ENCODE measurements around the gene TEN1. TPM values are rescaled to one million over a fixed set of nuclear protein-coding genes. Genes with fewer than 3 reads are reported as not detected.

Gene TEN1
- total and polyA plus RNA-seq, 4 donors: 8.9 to 19.7 (median 16.9) TPM

DNA sequence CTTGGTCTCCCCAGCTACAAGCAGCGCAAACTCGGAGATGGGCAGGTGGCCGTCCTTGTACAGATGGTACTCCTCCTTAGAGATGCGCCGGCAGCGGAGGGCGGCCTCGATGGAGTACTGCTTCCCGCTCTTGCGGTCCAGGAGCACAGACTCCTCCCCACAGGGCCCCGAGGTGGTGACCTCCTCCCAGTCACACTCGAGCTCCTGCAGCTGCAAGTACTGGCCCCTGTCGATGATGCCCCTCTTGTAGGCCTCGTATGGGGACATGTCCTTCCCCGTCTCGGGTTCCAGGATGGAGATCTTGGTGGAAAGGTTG, 28.8 kb downstream of the TEN1 start:
- H3K9me3 ChIP-seq (ENCODE audit: control insufficient read depth, low read length): no peaks in the 10 kb centered on the region
- ATAC-seq (ENCODE audit: low FRiP score): no peak
- intact Hi-C loops (cut with DNase I): no loop called here

DNA sequence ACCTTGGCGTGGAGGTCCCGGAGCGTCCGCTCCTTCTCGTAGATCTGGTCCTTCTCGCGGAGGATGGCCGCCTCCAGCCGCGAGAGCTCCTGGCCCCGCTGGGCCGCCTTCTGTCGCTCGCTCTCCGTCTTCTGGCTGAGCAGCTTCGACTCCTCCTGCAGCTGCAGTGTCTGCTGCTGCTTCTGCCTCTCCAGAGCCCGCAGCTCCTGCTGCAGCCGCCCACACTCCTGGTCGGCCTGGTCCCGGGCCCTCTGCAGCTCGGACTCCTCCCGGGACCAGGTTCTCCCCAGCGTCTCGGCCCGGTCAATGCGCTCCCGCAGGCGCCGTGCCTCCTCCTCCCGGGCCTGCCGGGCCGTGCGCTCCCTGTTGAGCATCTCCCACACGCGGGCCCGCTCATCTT, 29.2 kb downstream of the TEN1 start:
- no peak overlapping the region for H3K4me3 ChIP-seq (ENCODE audit: low read length in 2 of 2)
- intact Hi-C loops (cut with DNase I): no loop called here
- ATAC-seq (ENCODE audit: low FRiP score) (no peak), DNase-seq (no peak)
- WGBS, 2 donors: 93% methylated on average over 36 of the region's 36 CpGs
- H3K9me3 ChIP-seq (ENCODE audit: control insufficient read depth, low read length): no peaks in the 10 kb centered on the region
- H3K4me1 ChIP-seq (ENCODE audit: control insufficient read depth in 1 of 2, insufficient read depth in 2 of 2, low read length in 2 of 2): no peaks in the 10 kb centered on the region
- no peaks in the 10 kb centered on the region for H3K36me3 ChIP-seq (ENCODE audit: control insufficient read depth in 1 of 2, insufficient read depth in 2 of 2, low read length in 1 of 2)
- no peak overlapping the region for H3K27ac ChIP-seq (ENCODE audit: low read depth in 1 of 2, low read length in 2 of 2)
- no peaks in the 10 kb centered on the region for H3K27me3 ChIP-seq (ENCODE audit: control insufficient read depth in 1 of 2, insufficient read depth in 2 of 2, low read length in 1 of 2)

More for the DNA sequence above, 28.8 kb downstream of the TEN1 start:
- 83 to 88% methylated on average over 16 of the region's 16 CpGs for WGBS, 2 donors
- DNase-seq: peak in 1 of 2 donors; percentile 74
- H3K4me1 ChIP-seq (ENCODE audit: control insufficient read depth in 1 of 2, insufficient read depth in 2 of 2, low read length in 2 of 2): no peaks in the 10 kb centered on the region
- no peaks in the 10 kb centered on the region for H3K27me3 ChIP-seq (ENCODE audit: control insufficient read depth in 1 of 2, insufficient read depth in 2 of 2, low read length in 1 of 2)
- H3K36me3 ChIP-seq (ENCODE audit: control insufficient read depth in 1 of 2, insufficient read depth in 2 of 2, low read length in 1 of 2): no peaks in the 10 kb centered on the region
- no peak overlapping the region for H3K27ac ChIP-seq (ENCODE audit: low read depth in 1 of 2, low read length in 2 of 2)
- H3K4me3 ChIP-seq (ENCODE audit: low read length in 2 of 2): no peak overlapping the region

- no peak overlapping the region for H3K27ac ChIP-seq (ENCODE audit: low read depth in 1 of 2, low read length in 2 of 2)
- no peaks in the 10 kb centered on the region for H3K9me3 ChIP-seq (ENCODE audit: control insufficient read depth, low read length)
- DNase-seq: peak in 1 of 2 donors; percentile 73
- no peak for ATAC-seq (ENCODE audit: low FRiP score)
- no peaks in the 10 kb centered on the region for H3K36me3 ChIP-seq (ENCODE audit: control insufficient read depth in 1 of 2, insufficient read depth in 2 of 2, low read length in 1 of 2)
- H3K4me1 ChIP-seq (ENCODE audit: control insufficient read depth in 1 of 2, insufficient read depth in 2 of 2, low read length in 2 of 2): no peaks in the 10 kb centered on the region
- intact Hi-C loops (cut with DNase I): no loop called here
- WGBS, 2 donors: 94 to 95% methylated on average over 56 of the region's 56 CpGs
- H3K27me3 ChIP-seq (ENCODE audit: control insufficient read depth in 1 of 2, insufficient read depth in 2 of 2, low read length in 1 of 2): no peaks in the 10 kb centered on the region
- no peak overlapping the region for H3K4me3 ChIP-seq (ENCODE audit: low read length in 2 of 2)
These were observed 29.8 kb downstream of the TEN1 start for GRCh38 chr17:76008630-76009425.

DNA sequence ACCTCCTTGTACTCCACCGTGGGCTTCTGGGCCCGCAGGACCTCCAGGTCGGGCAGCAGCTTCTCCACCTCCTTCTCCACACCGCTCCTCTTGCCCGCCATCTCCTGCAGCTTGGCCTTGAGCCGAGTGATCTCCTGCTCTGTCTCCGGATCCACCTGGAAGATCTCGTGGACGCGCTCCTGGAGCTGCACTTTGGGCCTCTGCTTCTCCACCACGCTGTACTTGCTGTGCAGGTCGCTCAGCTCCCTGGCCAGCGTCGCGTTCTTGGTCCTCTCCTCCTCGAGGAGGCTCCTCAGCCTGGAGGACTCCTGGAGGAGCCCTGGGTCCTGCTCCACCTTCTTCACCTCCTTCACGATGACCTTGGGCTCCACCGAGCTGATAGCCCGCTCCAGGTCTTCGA, 30.4 kb downstream of the TEN1 start:
- Histone ChIP-seq H3K27ac (ENCODE audit: low read depth in 1 of 2, low read length in 2 of 2) (no peak overlapping the region), H3K4me3 (ENCODE audit: low read length in 2 of 2) (no peak overlapping the region)
- intact Hi-C loops (cut with DNase I): no loop called here

DNA sequence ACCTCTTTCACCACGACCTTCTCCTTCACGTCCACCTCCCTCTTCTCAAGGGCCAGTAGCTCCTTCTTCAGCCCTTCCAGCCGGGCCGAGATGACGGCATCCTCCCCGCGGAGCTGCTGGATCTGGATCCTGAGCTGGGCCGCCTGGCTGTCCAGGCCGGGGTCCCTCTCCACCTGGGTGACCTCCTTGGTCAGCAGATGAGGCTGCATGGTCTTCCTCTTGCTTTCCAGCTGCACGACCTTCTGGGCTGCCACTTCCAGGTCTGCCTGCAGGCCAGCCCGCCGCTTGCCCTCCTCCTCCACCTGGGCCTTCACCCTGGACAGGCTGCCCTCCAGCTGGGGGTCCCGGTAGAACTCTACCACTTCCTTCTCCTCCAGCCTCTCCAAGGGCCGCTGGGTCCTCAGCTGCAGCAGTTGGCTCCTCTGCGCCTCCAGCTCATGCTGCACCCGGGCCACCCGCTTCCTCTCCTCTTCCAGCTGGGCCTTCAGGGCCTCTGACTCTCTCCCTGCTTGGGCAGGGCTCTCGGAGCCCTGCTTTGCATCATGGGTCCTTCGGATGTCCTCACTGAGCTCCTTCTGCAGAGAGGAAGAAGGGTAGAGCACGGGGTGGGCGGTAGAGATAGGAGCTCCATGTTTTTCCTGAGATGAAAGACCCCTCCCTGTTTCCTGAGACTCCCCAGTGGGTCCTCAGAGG, 31.1 kb downstream of the TEN1 start:
- DNase-seq (no peak), ATAC-seq (ENCODE audit: low FRiP score) (no peak)
- no peaks in the 10 kb centered on the region for H3K36me3 ChIP-seq (ENCODE audit: control insufficient read depth in 1 of 2, insufficient read depth in 2 of 2, low read length in 1 of 2)
- H3K9me3 ChIP-seq (ENCODE audit: control insufficient read depth, low read length): no peaks in the 10 kb centered on the region
- H3K4me3 ChIP-seq (ENCODE audit: low read length in 2 of 2): no peak overlapping the region
- H3K27ac ChIP-seq (ENCODE audit: low read depth in 1 of 2, low read length in 2 of 2): no peak overlapping the region
- H3K27me3 ChIP-seq (ENCODE audit: control insufficient read depth in 1 of 2, insufficient read depth in 2 of 2, low read length in 1 of 2): no peaks in the 10 kb centered on the region
- no peaks in the 10 kb centered on the region for H3K4me1 ChIP-seq (ENCODE audit: control insufficient read depth in 1 of 2, insufficient read depth in 2 of 2, low read length in 2 of 2)
- 88 to 91% methylated on average over 21 of the region's 21 CpGs for WGBS, 2 donors
- intact Hi-C loops (cut with DNase I): loop anchor here in 1 of 2 donors (5.0 kb wide), 1 partner anchor 267 kb away; no protein-coding TSS in a partner anchor

More for the DNA sequence above, 30.4 kb downstream of the TEN1 start:
- Histone ChIP-seq H3K27me3 (ENCODE audit: control insufficient read depth in 1 of 2, insufficient read depth in 2 of 2, low read length in 1 of 2) (no peaks in the 10 kb centered on the region), H3K9me3 (ENCODE audit: control insufficient read depth, low read length) (no peaks in the 10 kb centered on the region), H3K36me3 (ENCODE audit: control insufficient read depth in 1 of 2, insufficient read depth in 2 of 2, low read length in 1 of 2) (no peaks in the 10 kb centered on the region), H3K4me1 (ENCODE audit: control insufficient read depth in 1 of 2, insufficient read depth in 2 of 2, low read length in 2 of 2) (no peaks in the 10 kb centered on the region)
- 92 to 93% methylated on average over 20 of the region's 20 CpGs for WGBS, 2 donors
- no peak for DNase-seq
- ATAC-seq (ENCODE audit: low FRiP score): no peak

GRCh38 chr17:76011951-76012350, 32.9 kb downstream of the TEN1 start:
- DNase-seq: no peak
- H3K9me3 ChIP-seq (ENCODE audit: control insufficient read depth, low read length): no peaks in the 10 kb centered on the region
- H3K4me3 ChIP-seq (ENCODE audit: low read length in 2 of 2): no peak overlapping the region
- no peaks in the 10 kb centered on the region for H3K27me3 ChIP-seq (ENCODE audit: control insufficient read depth in 1 of 2, insufficient read depth in 2 of 2, low read length in 1 of 2)
- no peak overlapping the region for H3K27ac ChIP-seq (ENCODE audit: low read depth in 1 of 2, low read length in 2 of 2)
- WGBS, 2 donors: 79 to 86% methylated on average over 5 of the region's 5 CpGs
- intact Hi-C loops (cut with DNase I): loop anchor here in 1 of 2 donors (5.0 kb wide), 1 partner anchor 265 kb away; no protein-coding TSS in a partner anchor
- no peak for ATAC-seq (ENCODE audit: low FRiP score)
- H3K4me1 ChIP-seq (ENCODE audit: control insufficient read depth in 1 of 2, insufficient read depth in 2 of 2, low read length in 2 of 2): no peaks in the 10 kb centered on the region
- no peaks in the 10 kb centered on the region for H3K36me3 ChIP-seq (ENCODE audit: control insufficient read depth in 1 of 2, insufficient read depth in 2 of 2, low read length in 1 of 2)

- no peaks in the 10 kb centered on the region for H3K36me3 ChIP-seq (ENCODE audit: control insufficient read depth in 1 of 2, insufficient read depth in 2 of 2, low read length in 1 of 2)
- intact Hi-C loops (cut with DNase I): loop anchor here in 1 of 2 donors (5.0 kb wide), 1 partner anchor 264 kb away; no protein-coding TSS in a partner anchor
- H3K9me3 ChIP-seq (ENCODE audit: control insufficient read depth, low read length): no peaks in the 10 kb centered on the region
These were observed 34.4 kb downstream of the TEN1 start for GRCh38 chr17:76013377-76013932.

GRCh38 chr17:76014100-76014924, 35.3 kb downstream of the TEN1 start:
- no peak overlapping the region for H3K4me3 ChIP-seq (ENCODE audit: low read length in 2 of 2)
- H3K4me1 ChIP-seq (ENCODE audit: control insufficient read depth in 1 of 2, insufficient read depth in 2 of 2, low read length in 2 of 2): no peaks in the 10 kb centered on the region
- DNase-seq (peak; percentile 78 to 88), ATAC-seq (ENCODE audit: low FRiP score) (peak; percentile 75)
- no peak overlapping the region for H3K27ac ChIP-seq (ENCODE audit: low read depth in 1 of 2, low read length in 2 of 2)
- 28 to 30% methylated on average over 19 of the region's 19 CpGs for WGBS, 2 donors
- no peaks in the 10 kb centered on the region for H3K27me3 ChIP-seq (ENCODE audit: control insufficient read depth in 1 of 2, insufficient read depth in 2 of 2, low read length in 1 of 2)
- H3K36me3 ChIP-seq (ENCODE audit: control insufficient read depth in 1 of 2, insufficient read depth in 2 of 2, low read length in 1 of 2): no peaks in the 10 kb centered on the region
- H3K9me3 ChIP-seq (ENCODE audit: control insufficient read depth, low read length): no peaks in the 10 kb centered on the region
- intact Hi-C loops (cut with DNase I): loop anchor here in 1 of 2 donors (5.0 kb wide), 1 partner anchor 263 kb away; no protein-coding TSS in a partner anchor

More at GRCh38 chr17:76013377-76013932, 34.4 kb downstream of the TEN1 start:
- DNase-seq (no peak), ATAC-seq (ENCODE audit: low FRiP score) (no peak)
- no peak overlapping the region for H3K4me3 ChIP-seq (ENCODE audit: low read length in 2 of 2)
- no peak overlapping the region for H3K27ac ChIP-seq (ENCODE audit: low read depth in 1 of 2, low read length in 2 of 2)
- H3K4me1 ChIP-seq (ENCODE audit: control insufficient read depth in 1 of 2, insufficient read depth in 2 of 2, low read length in 2 of 2): no peaks in the 10 kb centered on the region
- 72 to 73% methylated on average over 15 of the region's 15 CpGs for WGBS, 2 donors
- H3K27me3 ChIP-seq (ENCODE audit: control insufficient read depth in 1 of 2, insufficient read depth in 2 of 2, low read length in 1 of 2): no peaks in the 10 kb centered on the region

Data from aorta (tissue), 5 donors.